Testis (tissue), 2 donors: Measurements from ENCODE around the gene IGSF9.

Source experiments
- CTCF ChIP-seq, 3 experiments: fragments of 450-650 bp in 2 of 3; fragments of 200-600 bp in 1 of 3; sonication (generic) in 1 of 3; IDR thresholded peaks; one replicate each; pipeline ENCODE4 v1.5.1; 2016 to 2019; ENCODE audit warnings: antibody characterized with exemption in 3 of 3, mild to moderate bottlenecking in 2 of 3, moderate library complexity in 1 of 3
- POLR2A ChIP-seq: fragments of 450-650 bp; IDR thresholded peaks from one replicate; pipeline ENCODE4 v1.6.1; 2017; ENCODE audit warnings: antibody characterized with exemption, mild to moderate bottlenecking, moderate library complexity

GRCh38 chr1:159941591-159942560, 3.5 kb downstream of the IGSF9 start:
- no peak for TF ChIP-seq POLR2A
- TF ChIP-seq CTCF (IDR thresholded peaks at IDR 0.05) = no peak
